Panc1 (cell line): Measurements from ENCODE around the gene HACL1. TPM values are rescaled to one million over a fixed set of nuclear protein-coding genes. Genes with fewer than 3 reads are reported as not detected.

Experiments used
- ATAC-seq: fragments of 200-7000 bp; cut with Tn5 transposase; 2 replicates; pipeline ENCODE4 v1.9.1; 2020; ENCODE audit warnings: mild to moderate bottlenecking, moderate library complexity
- BruUV-seq: library from RNA; stranded (reverse); fragments of 400-500 nt; replicated peaks from 2 replicates; lab custom pipeline; 2021; lab: Mats Ljungman, UMichigan
- CTCF ChIA-PET: fragments of 300-600 bp; sonication (Branson Sonifier 250); formaldehyde crosslinking; loops from one replicate; lab custom pipeline; 2022; ENCODE audit warnings: antibody characterized with exemption; lab: Charles Lee
- POLR2A ChIA-PET: fragments of 300-600 bp; sonication (Branson Sonifier 250); formaldehyde crosslinking; loops from one replicate; lab custom pipeline; 2022; ENCODE audit warnings: antibody characterized with exemption; lab: Charles Lee
- DNase-seq: peaks from one replicate; pipeline ENCODE4 v3.0.0-alpha.2; 2010; ENCODE audit warnings: low read depth, low spot score
- H3K27ac ChIP-seq: 2 replicates; pipeline ENCODE4 v1.5.1; 2011; ENCODE audit warnings: mild to moderate bottlenecking, low read length, inconsistent platforms
- H3K27me3 ChIP-seq: fragments of 200-500 bp; sonication (Bioruptor generic); 2 replicates; pipeline ENCODE4 v1.6.0; 2014; ENCODE audit warnings: low read length, inconsistent platforms; ENCODE audit not compliant: control insufficient read depth, insufficient read depth
- H3K36me3 ChIP-seq: fragments of 200-500 bp; sonication (Bioruptor generic); 2 replicates; pipeline ENCODE4 v1.5.1; 2014; ENCODE audit warnings: inconsistent platforms, mild to moderate bottlenecking, low read length, moderate library complexity; ENCODE audit not compliant: control insufficient read depth, insufficient read depth
- H3K4me1 ChIP-seq: 2 replicates; pipeline ENCODE4 v1.5.1; 2011; ENCODE audit warnings: inconsistent platforms, mild to moderate bottlenecking, low read length, moderate library complexity; ENCODE audit not compliant: control insufficient read depth, insufficient read depth
- H3K4me3 ChIP-seq, 2 experiments: 2 replicates each; pipeline ENCODE4 v1.5.1; 2011 to 2012; ENCODE audit warnings: low read depth in 2 of 2, low read length in 2 of 2, mild to moderate bottlenecking in 2 of 2, inconsistent platforms in 1 of 2, moderate library complexity in 1 of 2
- H3K9me3 ChIP-seq: fragments of 200-500 bp; sonication (Bioruptor generic); 2 replicates; pipeline ENCODE4 v1.5.1; 2014; ENCODE audit warnings: low read depth, mild to moderate bottlenecking, inconsistent platforms, low read length, moderate library complexity; ENCODE audit not compliant: control insufficient read depth, insufficient read depth
- CTCF ChIP-seq: fragments of 450-650 bp; IDR thresholded peaks from 2 replicates; pipeline ENCODE4 v1.5.1; 2017; ENCODE audit warnings: mild to moderate bottlenecking
- POLR2AphosphoS5 ChIP-seq: IDR thresholded peaks from 2 replicates; pipeline ENCODE4 v1.6.1; 2012; ENCODE audit warnings: mild to moderate bottlenecking, low read depth, low read length, moderate library complexity
- REST ChIP-seq, 2 experiments: IDR thresholded peaks; 2 replicates each; pipeline ENCODE4 v1.6.1; 2011 to 2012; ENCODE audit warnings: low read depth in 2 of 2, control low read depth in 1 of 2, low read length in 1 of 2, mild to moderate bottlenecking in 1 of 2, moderate library complexity in 1 of 2; ENCODE audit not compliant: insufficient read depth in 1 of 2
- SIN3A ChIP-seq: IDR thresholded peaks from 2 replicates; pipeline ENCODE4 v1.6.1; 2012; ENCODE audit warnings: low read depth, mild to moderate bottlenecking, low read length, moderate library complexity, borderline replicate concordance; ENCODE audit not compliant: insufficient read depth
- TCF7L2 ChIP-seq: IDR thresholded peaks from 2 replicates; pipeline ENCODE4 v1.6.1; 2011; ENCODE audit warnings: mild to moderate bottlenecking, low read depth, low read length, inconsistent platforms
- in situ Hi-C: cut with HindIII; loops from 2 replicates; pipeline ENCODE4 v1.10.0; 2016; ENCODE audit warnings: low sequenced_read_pairs, low pct_unique_long_range_greater_than_20kb
- intact Hi-C: fragments of 100-400 bp; cut with micrococcal nuclease; formaldehyde crosslinking; loops from one replicate; pipeline ENCODE4 v1.10.0; 2022; ENCODE audit not compliant: unreplicated experiment
- total RNA-seq: library from RNA; stranded (reverse); gene quantifications from one replicate; pipeline ENCODE4 v1.2.1, GENCODE V29; 2021; ENCODE audit not compliant: unreplicated experiment

Gene HACL1
- total RNA-seq, 1 experiment from 2014 or later: 26.8 TPM

DNA sequence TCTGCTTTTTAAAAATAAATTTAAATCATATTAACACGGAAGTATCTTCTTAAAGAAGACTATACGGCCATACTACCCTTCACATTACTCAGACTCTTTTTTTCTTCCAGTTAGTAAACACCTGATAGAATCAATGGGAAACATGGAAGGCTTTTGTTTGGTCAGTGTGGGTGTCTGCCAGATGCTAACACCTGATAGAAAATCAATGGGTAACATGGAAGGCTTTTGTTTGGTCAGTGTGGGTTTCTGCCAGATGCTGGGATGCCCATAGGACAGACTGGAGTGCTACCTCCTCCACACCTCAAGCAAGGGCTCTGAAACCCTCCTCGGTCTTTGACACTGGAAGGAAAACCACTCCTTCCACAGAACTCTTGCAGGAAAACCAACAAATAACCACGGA is 29.2 kb downstream of the HACL1 start:
- no peaks in the 10 kb centered on the region for H3K9me3 ChIP-seq
- intact Hi-C loops (no loop called here), in situ Hi-C loops (no loop called here)
- ATAC-seq: no peak
- DNase-seq: no peak
- POLR2A ChIA-PET: no interaction called here
- H3K36me3 ChIP-seq: peaks cover 11% of the 10 kb centered on the region
- H3K27ac ChIP-seq: no peak overlapping the region
- H3K4me3 ChIP-seq: no peak overlapping the region
- no peaks in the 10 kb centered on the region for H3K27me3 ChIP-seq
- H3K4me1 ChIP-seq: no peaks in the 10 kb centered on the region
- CTCF ChIA-PET: no interaction called here
- TF ChIP-seq CTCF: no peak
- TF ChIP-seq SIN3A: no peak
- no peak for TF ChIP-seq REST (IDR thresholded peaks at IDR 0.05; ENCODE audit: insufficient read depth in 1 of 2, low read depth in 2 of 2, low read length in 1 of 2)
- TF ChIP-seq TCF7L2: no peak
- no peak for TF ChIP-seq POLR2AphosphoS5
- BruUV-seq: no TSS peak

DNA sequence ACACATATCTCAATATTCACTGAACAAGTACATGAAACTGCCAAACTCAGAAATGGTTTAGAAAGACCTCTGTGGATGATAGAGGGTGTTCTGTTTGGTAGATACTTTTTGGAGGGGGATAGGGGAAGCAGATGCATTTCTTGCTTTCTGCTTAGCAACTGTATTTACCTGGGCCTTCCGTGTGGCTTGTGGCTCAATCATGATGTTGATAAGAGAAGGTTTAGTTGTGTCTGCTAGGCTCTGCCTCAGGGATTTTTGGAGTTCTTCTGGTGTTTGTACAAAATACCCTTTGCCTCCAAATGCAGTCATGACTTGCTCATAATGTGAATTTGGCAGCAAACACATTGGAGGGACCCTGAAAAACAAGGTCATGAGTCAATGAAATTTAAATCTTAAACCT is 38.2 kb downstream of the HACL1 start:
- H3K27me3 ChIP-seq: no peaks in the 10 kb centered on the region
- no peak overlapping the region for H3K4me3 ChIP-seq
- ATAC-seq (no peak), DNase-seq (no peak)
- POLR2A ChIA-PET: no interaction called here
- no TSS peak for BruUV-seq
- CTCF ChIA-PET: no interaction called here
- intact Hi-C loops (no loop called here), in situ Hi-C loops (no loop called here)
- peaks cover 16% of the 10 kb centered on the region for H3K36me3 ChIP-seq
- no peaks in the 10 kb centered on the region for H3K9me3 ChIP-seq
- no peak overlapping the region for H3K27ac ChIP-seq
- TF ChIP-seq POLR2AphosphoS5: no peak
- TF ChIP-seq TCF7L2: no peak
- TF ChIP-seq REST (IDR thresholded peaks at IDR 0.05; ENCODE audit: insufficient read depth in 1 of 2, low read depth in 2 of 2, low read length in 1 of 2): no peak
- no peak for TF ChIP-seq CTCF
- no peak for TF ChIP-seq SIN3A
- no peaks in the 10 kb centered on the region for H3K4me1 ChIP-seq
